SK-N-MC (cell line): ENCODE results near the gene COMMD7.

Source experiments
- EZH2 ChIP-seq: fragments of 200-600 bp; sonication (generic); IDR thresholded peaks from one replicate; pipeline ENCODE4 v1.6.1; 2017; ENCODE audit warnings: antibody characterized with exemption
- POLR2AphosphoS5 ChIP-seq: IDR thresholded peaks from 2 replicates; pipeline ENCODE4 v1.6.1; 2012; ENCODE audit warnings: mild to moderate bottlenecking, low read depth, low read length, borderline replicate concordance

- TF ChIP-seq EZH2 (no peak), POLR2AphosphoS5 (no peak)
These were observed 45.7 kb downstream of the COMMD7 start for GRCh38 chr20:32697608-32698007.
